GM13977 (cell line): ENCODE results near the gene SORL1.
A peak's percentile ranks its signal among the peaks of the same experiment; 100 is the strongest.
"Not testable (repeated sequence)": the region's sequence is repeated elsewhere in the genome, so short reads cannot be mapped to it uniquely, and the experiment has no call there.

Experiments used
- DNase-seq: peaks from one replicate; pipeline ENCODE4 v3.0.0; 2012; ENCODE audit warnings: low spot score
- in situ Hi-C: fragments of 300-500 bp; cut with MboI; formaldehyde crosslinking; loops from one replicate; pipeline ENCODE4 v1.12.0; 2022; ENCODE audit warnings: low sequenced_read_pairs, low pct_unique_long_range_greater_than_20kb, mixed read lengths, inconsistent platforms; ENCODE audit not compliant: unreplicated experiment
- TF ChIP-seq, protein P1 (sequence below): IDR thresholded peaks from 2 replicates; pipeline ENCODE4 v1.5.1; 2012; ENCODE audit warnings: mild to moderate bottlenecking, control low read depth; ENCODE audit not compliant: insufficient read depth; ENCODE audit errors: extremely low read depth, missing control alignments

SORL1 gene

GRCh38 chr11:121478895-121479697 lies 27.0 kb downstream of the SORL1 start:
- no peak for DNase-seq
- in situ Hi-C loops = no loop called here
- TF ChIP-seq, protein P1, sequence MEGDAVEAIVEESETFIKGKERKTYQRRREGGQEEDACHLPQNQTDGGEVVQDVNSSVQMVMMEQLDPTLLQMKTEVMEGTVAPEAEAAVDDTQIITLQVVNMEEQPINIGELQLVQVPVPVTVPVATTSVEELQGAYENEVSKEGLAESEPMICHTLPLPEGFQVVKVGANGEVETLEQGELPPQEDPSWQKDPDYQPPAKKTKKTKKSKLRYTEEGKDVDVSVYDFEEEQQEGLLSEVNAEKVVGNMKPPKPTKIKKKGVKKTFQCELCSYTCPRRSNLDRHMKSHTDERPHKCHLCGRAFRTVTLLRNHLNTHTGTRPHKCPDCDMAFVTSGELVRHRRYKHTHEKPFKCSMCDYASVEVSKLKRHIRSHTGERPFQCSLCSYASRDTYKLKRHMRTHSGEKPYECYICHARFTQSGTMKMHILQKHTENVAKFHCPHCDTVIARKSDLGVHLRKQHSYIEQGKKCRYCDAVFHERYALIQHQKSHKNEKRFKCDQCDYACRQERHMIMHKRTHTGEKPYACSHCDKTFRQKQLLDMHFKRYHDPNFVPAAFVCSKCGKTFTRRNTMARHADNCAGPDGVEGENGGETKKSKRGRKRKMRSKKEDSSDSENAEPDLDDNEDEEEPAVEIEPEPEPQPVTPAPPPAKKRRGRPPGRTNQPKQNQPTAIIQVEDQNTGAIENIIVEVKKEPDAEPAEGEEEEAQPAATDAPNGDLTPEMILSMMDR = no peak

- in situ Hi-C loops = no loop called here
- no peak for DNase-seq
- TF ChIP-seq, protein P1 = no peak
Measured at GRCh38 chr11:121479698-121480238, 27.7 kb downstream of the SORL1 start.

- DNase-seq = peak; percentile 59
- in situ Hi-C loops = not testable (repeated sequence)
Measured at GRCh38 chr11:121481484-121482230, 29.5 kb downstream of the SORL1 start.

DNA sequence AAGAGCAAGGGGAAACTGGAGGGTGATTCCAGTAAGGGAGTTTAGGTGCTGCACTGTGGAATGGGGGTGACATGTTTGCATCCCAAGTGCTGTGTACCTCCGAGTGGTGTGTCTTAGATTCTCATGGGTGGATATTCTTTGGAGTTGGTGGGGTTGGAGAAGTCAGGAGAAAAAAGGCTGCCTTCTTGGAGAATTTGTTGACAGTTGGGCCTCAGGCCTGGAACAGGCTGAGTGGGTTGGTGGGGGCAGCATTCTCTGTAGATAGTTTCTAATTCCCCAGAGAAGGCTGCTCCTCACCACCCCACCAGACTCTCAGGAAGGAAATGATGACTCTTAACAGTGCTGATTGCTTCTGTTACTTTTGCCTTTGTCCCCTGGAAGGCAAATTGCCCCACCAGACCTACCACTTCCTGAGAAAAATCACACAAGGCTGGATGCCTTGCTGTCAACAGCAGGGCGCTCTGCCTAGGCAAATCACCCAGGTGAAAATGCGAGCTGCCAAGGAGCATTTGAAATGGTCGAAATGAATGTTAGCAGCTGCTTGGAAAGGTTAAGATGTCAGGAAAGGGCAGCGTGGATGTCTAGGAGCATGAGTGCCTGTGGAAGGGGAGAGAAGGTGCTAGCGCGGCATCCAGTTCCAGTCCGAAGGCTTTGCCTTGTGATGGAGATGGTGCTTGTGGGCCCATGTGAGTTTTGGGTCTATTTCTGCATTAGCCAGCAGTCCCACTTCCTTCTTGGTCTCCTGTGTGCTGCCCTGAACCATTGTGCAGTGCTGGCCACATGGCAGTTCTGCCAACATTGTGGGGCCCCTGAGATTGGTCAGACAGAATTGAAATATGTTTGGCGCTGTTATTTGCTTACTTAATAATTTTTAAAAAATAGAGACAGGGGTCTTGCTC lies 30.4 kb downstream of the SORL1 start:
- in situ Hi-C loops = no loop called here
- DNase-seq = peak; percentile 45
- TF ChIP-seq, protein P1 = no peak

GRCh38 chr11:121483805-121484480 lies 31.8 kb downstream of the SORL1 start:
- DNase-seq = no peak
- in situ Hi-C loops = no loop called here
- TF ChIP-seq, protein P1 = no peak

DNA sequence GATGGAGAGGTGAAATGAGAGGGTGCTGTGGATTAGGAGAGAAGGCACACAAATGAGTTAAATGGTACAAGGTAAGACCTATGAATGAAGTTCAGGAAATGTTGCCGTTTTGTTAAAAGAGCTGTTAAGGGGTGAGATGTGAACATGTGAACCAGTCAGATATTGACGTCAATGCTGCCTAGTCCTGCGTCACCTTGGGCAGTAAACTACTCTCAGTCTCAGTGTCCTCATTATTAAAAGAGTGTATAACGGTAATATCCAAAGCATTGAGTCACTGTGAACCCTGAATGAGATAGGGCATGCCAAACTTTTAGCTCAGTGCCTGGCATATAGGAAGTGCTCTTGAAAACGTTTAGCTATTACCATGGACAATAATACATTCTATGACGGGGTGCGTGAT lies 33.1 kb downstream of the SORL1 start:
- in situ Hi-C loops = no loop called here
- TF ChIP-seq, protein P1 = no peak
- DNase-seq = no peak
